Nephron (organoid): ENCODE measurements around the gene ACAA2.

Experiments
- H3K27ac Mint-ChIP-seq, 3 experiments: 2 replicates each; pipeline ENCODE4 v1.8.0; 2020; ENCODE audit warnings: mixed read lengths in 3 of 3, mild to moderate bottlenecking in 2 of 3, moderate library complexity in 1 of 3
- H3K27me3 Mint-ChIP-seq: 2 replicates; pipeline ENCODE4 v1.8.0; 2021; ENCODE audit warnings: low read depth, mild to moderate bottlenecking, moderate library complexity, mixed read lengths
- H3K36me3 Mint-ChIP-seq: 2 replicates; pipeline ENCODE4 v1.8.0; 2020; ENCODE audit warnings: low read depth, mixed read lengths
- H3K4me1 Mint-ChIP-seq: 2 replicates; pipeline ENCODE4 v1.8.0; 2020; ENCODE audit warnings: mixed read lengths
- H3K4me3 Mint-ChIP-seq, 3 experiments: 2 replicates each; pipeline ENCODE4 v1.8.0; 2020; ENCODE audit warnings: mild to moderate bottlenecking in 3 of 3, mixed read lengths in 3 of 3, moderate library complexity in 2 of 3
- H3K9me3 Mint-ChIP-seq: 2 replicates; pipeline ENCODE4 v1.8.0; 2020; ENCODE audit warnings: mixed read lengths
- TF ChIP-seq, protein P1 (sequence below), 3 experiments: fragments of 200-600 bp; sonication (generic); IDR thresholded peaks; one replicate each; pipeline ENCODE4 v1.5.0; 2021; ENCODE audit warnings: antibody characterized with exemption in 3 of 3; ENCODE audit not compliant: unreplicated experiment in 3 of 3

The ACAA2 gene, protein sequence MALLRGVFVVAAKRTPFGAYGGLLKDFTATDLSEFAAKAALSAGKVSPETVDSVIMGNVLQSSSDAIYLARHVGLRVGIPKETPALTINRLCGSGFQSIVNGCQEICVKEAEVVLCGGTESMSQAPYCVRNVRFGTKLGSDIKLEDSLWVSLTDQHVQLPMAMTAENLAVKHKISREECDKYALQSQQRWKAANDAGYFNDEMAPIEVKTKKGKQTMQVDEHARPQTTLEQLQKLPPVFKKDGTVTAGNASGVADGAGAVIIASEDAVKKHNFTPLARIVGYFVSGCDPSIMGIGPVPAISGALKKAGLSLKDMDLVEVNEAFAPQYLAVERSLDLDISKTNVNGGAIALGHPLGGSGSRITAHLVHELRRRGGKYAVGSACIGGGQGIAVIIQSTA

DNA sequence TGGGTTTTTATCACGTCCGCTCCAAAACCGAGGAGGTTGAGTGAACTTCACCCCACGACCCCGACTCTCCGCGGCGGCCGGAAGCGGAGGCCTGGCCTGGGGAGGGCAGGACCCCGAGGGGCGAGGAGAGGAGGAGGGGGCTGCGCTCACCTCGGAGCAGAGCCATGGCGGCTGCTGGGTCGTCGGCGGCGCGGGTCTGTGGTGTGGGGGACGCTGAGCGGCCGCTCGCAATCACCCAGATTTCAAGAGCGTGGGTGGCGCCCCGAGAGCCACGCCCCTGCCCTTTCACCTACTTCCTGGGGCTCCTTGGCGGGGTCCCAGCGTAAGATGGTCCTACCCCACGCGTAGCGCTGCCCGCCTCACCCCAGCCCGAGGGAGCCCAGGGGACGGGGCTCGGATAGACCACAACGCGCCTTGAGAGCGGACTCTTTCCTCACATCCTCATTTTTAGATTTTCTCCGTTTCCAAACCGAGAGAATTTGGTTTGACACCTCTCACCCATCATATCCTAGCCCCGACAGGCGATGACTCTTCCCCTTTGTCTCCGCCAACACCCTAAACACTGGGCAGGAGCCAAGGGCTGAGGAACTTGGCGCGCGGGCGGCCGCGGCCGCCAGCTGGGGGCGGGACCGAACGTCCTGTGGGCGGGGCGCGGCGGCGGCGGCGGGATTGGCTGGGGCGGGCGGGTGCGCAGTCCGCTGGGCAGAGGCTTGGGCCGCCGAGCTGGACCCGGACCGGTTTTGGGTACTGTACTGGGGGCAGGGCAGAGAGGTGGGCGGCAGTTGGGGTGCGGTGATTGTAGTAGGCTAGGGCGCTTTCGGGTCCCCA, at the start of gene ACAA2:
TSS of gene ACAA2 (minus strand) at position 215 of the 828 bp plus-strand sequence. CDS start at position 166, 49 bp downstream.
- Mint-ChIP-seq H3K4me1 (peaks cover 33% of the 10 kb centered on the region), H3K27ac (peak within 1 kb of the TSS; percentile 77 to 94 (median 89)), H3K4me3 (peak within 1 kb of the TSS; percentile 82 to 99 (median 95)), H3K36me3 (peaks cover 43% of the 10 kb centered on the region), H3K9me3 (peaks cover 21% of the 10 kb centered on the region), H3K27me3 (no peaks in the 10 kb centered on the region)
- TF ChIP-seq, protein P1, sequence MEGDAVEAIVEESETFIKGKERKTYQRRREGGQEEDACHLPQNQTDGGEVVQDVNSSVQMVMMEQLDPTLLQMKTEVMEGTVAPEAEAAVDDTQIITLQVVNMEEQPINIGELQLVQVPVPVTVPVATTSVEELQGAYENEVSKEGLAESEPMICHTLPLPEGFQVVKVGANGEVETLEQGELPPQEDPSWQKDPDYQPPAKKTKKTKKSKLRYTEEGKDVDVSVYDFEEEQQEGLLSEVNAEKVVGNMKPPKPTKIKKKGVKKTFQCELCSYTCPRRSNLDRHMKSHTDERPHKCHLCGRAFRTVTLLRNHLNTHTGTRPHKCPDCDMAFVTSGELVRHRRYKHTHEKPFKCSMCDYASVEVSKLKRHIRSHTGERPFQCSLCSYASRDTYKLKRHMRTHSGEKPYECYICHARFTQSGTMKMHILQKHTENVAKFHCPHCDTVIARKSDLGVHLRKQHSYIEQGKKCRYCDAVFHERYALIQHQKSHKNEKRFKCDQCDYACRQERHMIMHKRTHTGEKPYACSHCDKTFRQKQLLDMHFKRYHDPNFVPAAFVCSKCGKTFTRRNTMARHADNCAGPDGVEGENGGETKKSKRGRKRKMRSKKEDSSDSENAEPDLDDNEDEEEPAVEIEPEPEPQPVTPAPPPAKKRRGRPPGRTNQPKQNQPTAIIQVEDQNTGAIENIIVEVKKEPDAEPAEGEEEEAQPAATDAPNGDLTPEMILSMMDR (IDR thresholded peaks at IDR 0.05; ENCODE audit: unreplicated experiment in 3 of 3): no peak

DNA sequence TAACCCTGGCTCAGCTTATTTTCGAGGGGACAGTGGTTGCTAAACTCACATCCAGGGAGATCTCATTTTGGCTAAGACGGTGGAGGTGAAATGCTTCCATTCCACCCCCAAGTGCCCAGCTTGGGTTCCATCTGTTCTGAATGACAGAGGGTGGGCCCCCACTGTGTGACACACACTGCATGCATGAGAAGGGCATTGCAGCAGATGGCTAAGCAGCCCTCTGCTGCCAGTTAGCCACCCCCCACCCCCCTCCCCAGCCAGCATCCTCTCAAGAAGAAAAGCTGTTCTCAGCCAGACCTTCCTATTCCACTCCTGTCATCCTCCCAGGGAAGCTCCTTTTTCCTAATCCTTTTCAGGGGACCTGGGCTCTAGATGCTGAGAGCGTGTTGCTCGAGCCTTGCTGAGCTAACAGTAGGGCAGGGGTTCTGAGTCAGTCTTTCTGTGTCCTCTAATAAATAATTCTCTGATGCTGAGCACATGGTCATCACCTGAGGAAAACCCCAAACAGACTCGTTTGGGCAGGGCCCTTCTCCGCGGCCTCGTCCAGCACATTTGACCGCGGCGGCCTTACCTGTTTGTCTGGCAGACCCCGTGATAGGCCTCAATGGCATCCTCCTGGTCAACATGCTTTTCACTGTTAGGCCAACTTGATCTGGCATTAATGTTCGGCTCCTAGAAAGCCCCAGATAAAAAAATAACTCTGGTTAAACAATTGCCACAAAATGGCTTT, 49.5 kb upstream of the ACAA2 start:
- no peak overlapping the region for H3K4me3 Mint-ChIP-seq
- H3K27me3 Mint-ChIP-seq: peaks cover 7% of the 10 kb centered on the region
- H3K4me1 Mint-ChIP-seq: peaks cover 9% of the 10 kb centered on the region
- TF ChIP-seq, protein P1 (IDR thresholded peaks at IDR 0.05; ENCODE audit: unreplicated experiment in 3 of 3): no peak
- no peak overlapping the region for H3K27ac Mint-ChIP-seq
- H3K9me3 Mint-ChIP-seq: no peaks in the 10 kb centered on the region
- no peaks in the 10 kb centered on the region for H3K36me3 Mint-ChIP-seq

DNA sequence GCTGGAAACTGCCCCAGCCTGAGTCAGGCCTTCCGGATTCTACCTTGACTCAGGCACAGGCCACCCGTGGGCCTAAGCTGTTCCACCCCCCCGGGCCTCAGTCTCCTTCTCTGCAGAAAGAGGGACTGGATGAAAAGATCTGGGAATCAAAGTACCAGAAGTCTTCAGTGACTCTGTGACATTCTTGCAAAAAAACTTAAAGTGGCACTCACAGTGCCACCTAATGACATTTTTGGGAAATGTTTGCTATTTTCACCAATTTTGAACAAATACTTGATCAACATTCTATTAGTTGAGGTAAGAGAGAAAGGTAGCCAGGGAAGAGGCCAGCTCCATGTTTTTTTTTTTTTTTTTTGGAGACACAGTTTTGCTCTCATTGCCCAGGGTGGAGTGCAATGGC, 48.3 kb upstream of the ACAA2 start:
- Mint-ChIP-seq H3K27ac (peak overlapping the region in 1 of 3 experiments; percentile 35), H3K27me3 (peaks cover 14% of the 10 kb centered on the region), H3K9me3 (no peaks in the 10 kb centered on the region), H3K4me1 (peaks cover 9% of the 10 kb centered on the region), H3K36me3 (no peaks in the 10 kb centered on the region), H3K4me3 (no peak overlapping the region)
- TF ChIP-seq, protein P1 (IDR thresholded peaks at IDR 0.05; ENCODE audit: unreplicated experiment in 3 of 3): peak; percentile 23 to 32 (median 29)

DNA sequence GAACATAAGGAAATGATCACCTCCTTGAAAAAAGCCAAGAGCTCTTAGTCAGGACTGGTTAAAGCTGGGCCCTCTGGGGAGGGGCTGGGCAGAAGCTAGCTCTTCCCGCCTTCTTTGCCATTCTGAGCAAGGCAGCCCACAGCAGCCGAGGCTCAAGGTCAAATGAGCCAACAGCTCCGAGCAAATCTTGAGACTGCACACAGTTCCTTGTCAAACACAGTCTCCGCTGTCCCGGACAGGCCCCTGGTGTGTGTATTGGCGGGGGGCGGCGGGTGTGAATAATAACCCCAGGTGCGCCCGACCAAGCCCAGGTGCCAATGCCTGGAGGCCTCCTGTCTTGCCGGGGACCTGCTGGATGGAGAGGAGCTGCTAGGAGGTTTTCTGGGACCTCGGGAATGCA, 46.4 kb upstream of the ACAA2 start:
- Mint-ChIP-seq H3K4me3 (no peak overlapping the region), H3K9me3 (no peaks in the 10 kb centered on the region), H3K4me1 (peaks cover 4% of the 10 kb centered on the region), H3K27ac (peak overlapping the region; percentile 78 to 85 (median 83)), H3K27me3 (peaks cover 14% of the 10 kb centered on the region), H3K36me3 (no peaks in the 10 kb centered on the region)
- TF ChIP-seq, protein P1 (IDR thresholded peaks at IDR 0.05; ENCODE audit: unreplicated experiment in 3 of 3): no peak

DNA sequence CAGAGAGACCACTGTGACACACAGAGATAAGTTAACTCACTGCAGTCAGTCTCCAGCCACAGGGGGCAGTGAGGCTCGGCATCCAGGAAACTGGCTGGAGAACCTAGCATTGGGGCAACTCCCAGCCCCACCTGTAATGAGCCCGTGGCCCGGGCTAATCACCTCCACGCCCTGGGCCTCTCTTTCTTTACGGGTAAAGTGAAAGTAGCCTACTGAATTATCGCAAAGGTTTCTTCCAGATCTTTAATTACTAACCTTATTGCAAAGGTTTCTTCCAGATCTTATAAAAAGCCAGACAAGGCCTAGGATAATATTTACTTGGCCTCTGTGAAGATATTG, 45.7 kb upstream of the ACAA2 start:
- TF ChIP-seq, protein P1 (IDR thresholded peaks at IDR 0.05; ENCODE audit: unreplicated experiment in 3 of 3): no peak
- Mint-ChIP-seq H3K4me1 (peaks cover 4% of the 10 kb centered on the region), H3K27me3 (peaks cover 10% of the 10 kb centered on the region), H3K4me3 (no peak overlapping the region), H3K9me3 (no peaks in the 10 kb centered on the region), H3K36me3 (no peaks in the 10 kb centered on the region), H3K27ac (peak overlapping the region; percentile 78 to 85 (median 83))
